CD4-positive, alpha-beta T cell treated with Interleukin-15 for 4 hours (primary cell): ENCODE data around the gene AFAP1L1.
A peak's percentile ranks its signal among the peaks of the same experiment; 100 is the strongest.

Experiments used
- DNase-seq: peaks from one replicate; pipeline ENCODE4 v3.0.0-alpha.2; 2020; ENCODE audit warnings: low spot score

Gene AFAP1L1

DNA sequence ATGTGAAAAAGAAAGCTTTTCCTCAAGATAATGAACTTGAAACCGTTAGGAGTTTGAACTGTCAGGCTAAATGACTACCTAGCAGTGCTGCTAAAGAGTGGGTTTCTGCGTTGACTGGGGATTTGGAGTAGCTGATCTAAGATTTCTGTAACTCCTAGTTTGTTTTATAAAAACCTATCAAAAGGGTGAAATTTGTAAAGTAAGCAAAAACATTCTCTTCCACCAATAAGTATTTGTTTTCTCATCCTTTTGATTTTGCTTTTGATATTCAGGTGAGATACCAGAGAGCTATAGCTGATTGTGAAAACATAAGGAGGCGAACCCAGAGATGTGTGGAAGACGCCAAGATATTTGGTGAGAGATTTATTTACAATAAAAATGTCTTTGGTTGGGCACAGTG, 77.7 kb downstream of the AFAP1L1 start:
- DNase-seq = no peak

- DNase-seq = no peak
These were observed 80.5 kb downstream of the AFAP1L1 start for GRCh38 chr5:149352169-149352568.

GRCh38 chr5:149353911-149354310, 82.3 kb downstream of the AFAP1L1 start:
- no peak for DNase-seq

DNA sequence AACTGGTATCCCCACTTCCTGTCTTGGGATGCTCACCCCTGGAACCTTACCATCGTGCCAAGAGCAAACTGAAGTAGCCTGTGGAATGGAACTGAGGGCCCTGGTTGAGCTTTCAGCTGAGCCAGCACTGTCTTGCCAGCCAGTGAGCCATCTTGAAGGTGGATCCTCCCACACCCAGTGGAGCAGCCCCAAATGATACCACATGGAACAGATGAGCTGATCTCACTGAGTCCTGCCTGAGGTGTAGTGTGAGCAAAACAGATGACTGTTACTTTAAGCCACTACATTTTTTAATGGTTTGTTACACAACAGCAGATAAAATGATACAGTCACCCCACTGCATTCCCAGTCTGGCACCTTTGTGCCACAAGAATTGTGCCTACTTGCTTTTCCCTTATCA, 84.0 kb downstream of the AFAP1L1 start:
- DNase-seq = no peak

- no peak for DNase-seq
These were observed 84.7 kb downstream of the AFAP1L1 start for GRCh38 chr5:149356391-149356790.

GRCh38 chr5:149357370-149358293, 86.0 kb downstream of the AFAP1L1 start, which contains the start of gene PCYOX1L:
PCYOX1L (plus strand) TSS chr5:149358046; CDS start chr5:149358069, 23 bp downstream.
- DNase-seq = peak; percentile 97

DNA sequence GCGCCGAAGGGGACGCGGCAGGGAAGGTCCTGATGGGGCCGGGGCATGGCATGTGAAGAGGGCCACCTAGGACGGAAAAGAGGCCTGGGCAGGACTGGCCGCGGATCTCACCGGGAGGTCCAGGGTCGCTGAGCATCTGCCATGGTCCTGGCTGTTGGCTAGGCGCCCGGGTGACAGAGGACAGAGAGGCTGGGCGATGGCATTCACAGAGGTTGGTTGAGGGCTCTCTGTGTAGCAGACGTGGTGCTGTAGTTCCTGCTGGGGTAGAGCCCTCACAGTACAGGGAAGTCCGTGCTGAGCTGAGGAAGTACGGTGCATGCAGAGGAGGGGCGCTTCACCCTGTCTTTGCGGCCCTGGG, 86.6 kb downstream of the AFAP1L1 start:
- peak; percentile 34 for DNase-seq

GRCh38 chr5:149358868-149359495, 87.3 kb downstream of the AFAP1L1 start:
- DNase-seq = no peak

DNA sequence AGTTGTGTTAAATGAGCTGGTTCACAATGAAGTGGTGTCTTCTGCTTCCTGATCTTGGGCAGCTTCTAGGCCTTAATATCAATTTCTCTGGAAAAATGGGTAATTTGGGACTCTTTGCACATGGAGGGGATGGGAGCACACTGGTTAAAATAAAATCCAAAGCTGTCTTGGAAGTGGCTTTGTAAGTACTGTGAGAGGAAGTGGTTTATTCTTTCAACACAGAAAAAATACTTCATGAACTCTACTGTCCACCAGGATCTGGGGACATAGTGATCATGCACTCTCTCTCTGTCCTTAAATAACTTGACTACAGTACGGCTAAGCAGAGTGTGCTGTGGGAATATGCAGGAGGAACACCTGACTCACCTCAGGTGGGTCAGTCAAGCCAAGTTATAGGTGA, 88.6 kb downstream of the AFAP1L1 start:
- DNase-seq = no peak

GRCh38 chr5:149362541-149362940, 90.9 kb downstream of the AFAP1L1 start:
- DNase-seq = no peak

DNA sequence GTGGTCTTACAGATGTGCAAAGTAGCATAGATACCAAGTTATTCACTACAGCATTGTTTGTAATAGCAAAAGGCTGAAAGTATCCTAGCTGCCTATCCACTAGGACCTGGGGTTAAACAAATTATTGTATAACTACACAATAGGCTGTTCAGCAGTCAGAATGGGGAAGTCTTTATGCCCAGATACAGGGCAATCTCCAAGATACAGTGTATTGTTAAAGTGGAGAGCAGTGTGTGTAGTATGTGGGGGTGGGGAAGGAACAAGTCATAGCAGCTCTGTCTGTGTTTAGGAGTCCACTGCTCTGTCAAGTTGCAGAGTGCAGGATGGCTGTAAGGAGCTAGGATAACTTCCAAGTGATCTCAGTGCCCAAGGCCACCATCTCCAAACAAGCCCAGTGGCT, 91.7 kb downstream of the AFAP1L1 start:
- no peak for DNase-seq

DNA sequence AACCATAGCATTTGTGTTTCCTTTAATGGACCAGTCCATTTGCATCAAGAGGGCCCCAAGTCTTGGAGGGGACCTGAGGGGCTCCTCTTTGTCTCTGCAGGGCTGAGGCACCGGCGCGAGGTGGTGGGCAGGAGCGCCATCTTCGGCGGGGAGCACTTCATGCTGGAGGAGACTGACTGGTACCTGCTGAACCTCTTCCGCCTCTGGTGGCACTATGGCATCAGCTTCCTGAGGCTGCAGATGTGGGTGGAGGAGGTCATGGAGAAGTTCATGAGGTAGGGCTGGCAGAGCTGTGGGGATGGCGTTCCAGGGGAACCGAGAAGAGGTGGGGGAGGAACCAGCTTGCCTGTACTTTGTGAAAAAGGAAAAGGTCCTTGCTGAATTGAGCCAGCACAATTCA, 92.3 kb downstream of the AFAP1L1 start:
- no peak for DNase-seq

DNA sequence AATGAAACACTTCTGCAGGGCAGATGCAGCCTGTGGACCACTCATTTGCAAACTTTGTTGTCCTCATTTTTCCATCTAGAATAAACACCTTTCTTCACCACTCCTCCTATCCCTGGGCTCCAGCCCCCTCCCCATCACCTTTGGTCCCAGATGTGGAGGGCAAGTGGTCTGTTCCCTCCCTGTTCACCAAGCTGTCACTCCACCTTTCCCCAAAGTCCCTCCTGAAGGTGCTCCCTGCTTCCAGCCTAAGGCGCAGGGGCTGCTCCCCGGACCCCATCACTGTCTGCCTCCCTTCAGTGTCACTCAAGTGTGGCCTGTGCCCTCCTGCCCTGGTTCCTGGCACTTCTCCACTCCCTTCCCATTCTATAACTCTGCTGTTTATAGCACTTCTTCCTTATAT, 93.1 kb downstream of the AFAP1L1 start:
- no peak for DNase-seq

GRCh38 chr5:149365418-149365817, 93.8 kb downstream of the AFAP1L1 start:
- DNase-seq = no peak

DNA sequence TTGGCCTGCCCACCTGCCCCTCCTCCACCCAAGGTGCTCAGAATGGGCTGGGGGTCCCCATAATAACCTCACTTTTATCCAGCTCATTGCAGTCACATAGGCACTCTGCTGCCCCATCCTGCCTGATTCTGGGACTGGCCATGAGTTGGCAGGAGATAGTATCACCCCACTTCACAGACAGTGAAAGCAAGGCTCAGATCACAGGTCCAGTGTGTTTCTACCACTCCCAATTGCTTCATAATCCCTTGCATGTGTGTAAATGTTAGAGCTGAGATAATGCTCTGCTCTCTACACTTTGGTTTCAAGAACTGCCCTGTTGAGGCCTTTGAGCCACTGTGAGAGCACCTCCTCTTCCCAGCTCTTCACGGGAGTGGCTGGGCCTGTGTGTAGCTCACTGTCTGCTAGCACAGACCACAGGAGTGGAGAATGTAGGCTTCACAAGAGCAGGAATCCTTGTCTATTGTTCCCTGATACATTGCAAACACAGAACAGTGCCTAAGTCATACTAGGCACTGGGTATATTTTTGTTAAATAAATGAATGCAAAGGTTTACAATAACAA, 94.6 kb downstream of the AFAP1L1 start:
- no peak for DNase-seq

- DNase-seq = peak; percentile 61
These were observed 95.8 kb downstream of the AFAP1L1 start for GRCh38 chr5:149367249-149367971.

GRCh38 chr5:149367972-149368645, 96.5 kb downstream of the AFAP1L1 start:
- DNase-seq = no peak

DNA sequence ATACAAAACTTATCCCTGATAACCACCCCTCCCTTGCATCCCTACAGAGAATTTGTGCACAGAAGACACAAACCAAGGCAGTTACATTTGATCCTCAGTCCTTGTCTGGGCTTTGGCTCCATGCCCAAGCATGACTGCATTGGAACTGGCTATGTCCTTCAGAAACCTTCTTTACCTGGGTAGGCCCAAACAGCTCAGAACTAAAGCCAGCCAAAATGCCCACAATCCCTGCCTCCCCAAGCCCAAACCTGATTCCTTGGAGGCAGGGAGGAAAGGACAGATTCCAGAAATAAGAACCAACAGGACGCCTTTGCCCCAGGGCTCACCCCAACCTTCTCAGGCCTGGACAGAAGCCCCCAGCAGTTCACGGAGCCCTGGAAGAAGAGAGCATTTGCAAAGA, 99.2 kb downstream of the AFAP1L1 start:
- DNase-seq = no peak

- DNase-seq = peak; percentile 73
These were observed 99.8 kb downstream of the AFAP1L1 start for GRCh38 chr5:149371296-149371962.

DNA sequence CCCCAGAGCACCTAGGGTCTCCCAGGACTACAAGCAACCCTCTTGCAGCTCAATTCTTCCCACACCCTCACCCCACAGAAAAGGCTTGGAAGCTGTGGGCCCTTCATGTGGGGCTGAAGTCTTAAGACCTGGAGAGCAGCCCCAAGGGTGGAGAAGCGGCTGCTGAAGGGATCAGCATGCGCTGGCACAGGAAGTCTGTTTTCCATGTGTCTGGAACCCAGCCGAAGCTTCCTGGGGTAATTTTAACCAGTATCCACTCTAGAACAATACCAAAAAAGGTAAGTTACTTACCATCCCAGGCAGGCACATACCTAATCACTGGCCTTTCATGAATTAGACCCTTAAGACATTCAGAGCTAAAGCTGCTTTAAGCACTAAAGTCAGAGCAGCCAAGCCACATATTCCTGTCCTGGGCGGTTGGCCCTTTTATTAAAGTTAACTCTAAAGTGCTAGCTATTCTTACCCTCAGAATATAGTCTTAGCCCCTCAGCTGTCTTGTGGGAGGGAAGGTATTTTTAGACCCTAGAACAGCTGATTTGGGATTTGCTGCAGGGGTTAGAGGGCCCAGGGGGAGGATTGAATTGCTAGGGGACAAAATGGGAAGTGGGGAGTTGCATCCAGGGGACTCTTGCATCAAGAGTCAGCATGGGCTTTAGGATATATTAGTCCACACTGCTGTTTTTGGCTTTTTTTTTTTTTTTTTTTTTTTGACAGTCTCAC, 100.6 kb downstream of the AFAP1L1 start:
- DNase-seq = no peak

DNA sequence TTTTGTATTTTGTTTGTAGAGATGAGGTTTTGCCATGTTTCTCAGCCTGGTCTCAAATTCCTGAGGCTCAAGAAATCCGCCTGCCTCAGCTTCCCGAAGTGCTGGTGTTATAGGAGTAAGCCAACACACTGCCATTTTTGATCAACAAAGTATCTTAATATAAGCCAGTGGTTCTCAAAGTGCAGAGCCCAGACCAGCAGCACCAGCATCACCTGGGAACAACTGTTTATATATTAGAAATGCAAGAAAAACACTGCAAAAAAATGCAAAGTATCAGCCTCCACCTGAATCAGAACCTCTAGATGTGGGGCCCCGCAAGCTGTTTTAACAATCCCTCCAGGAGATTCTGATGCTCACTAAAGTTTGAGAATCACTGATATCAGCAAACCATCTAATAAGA, 101.3 kb downstream of the AFAP1L1 start:
- DNase-seq = no peak
